T-cell (primary cell): ENCODE measurements around the gene GDAP2. TPM values are rescaled to one million over a fixed set of nuclear protein-coding genes. Genes with fewer than 3 reads are reported as not detected.

ENCODE experiments used
- ATAC-seq, 4 experiments: fragments of 200-7000 bp in 3 of 4; fragments of 150-1000 bp in 1 of 4; cut with Tn5 transposase; replicated peaks in 1 of 4; 1 replicate in 3 of 4; 2 replicates in 1 of 4; pipeline ENCODE4 v1.10.0; 2021; ENCODE audit warnings: moderate library complexity in 3 of 4, mild to moderate bottlenecking in 2 of 4, moderate number of reproducible peaks in 1 of 4
- CTCF ChIA-PET, 2 donors: fragments of 300-600 bp; sonication (Branson Sonifier 250); formaldehyde crosslinking; loops; one replicate each; lab custom pipeline; 2022; ENCODE audit warnings: antibody characterized with exemption in 2 of 2; lab: Charles Lee
- POLR2A ChIA-PET, 2 donors: fragments of 300-600 bp; sonication (Branson Sonifier 250); formaldehyde crosslinking; loops; one replicate each; lab custom pipeline; 2022; ENCODE audit warnings: antibody characterized with exemption in 2 of 2; lab: Charles Lee
- DNase-seq, 35 experiments: peaks; one replicate each; pipeline versions ENCODE4 v3.0.0 to v3.0.0-alpha.2; 2013 to 2023
- H3K27ac ChIP-seq: one replicate; pipeline ENCODE4 v1.5.1; 2013; ENCODE audit warnings: low read length
- H3K27me3 ChIP-seq, 2 experiments: replicated peaks in 1 of 2; 1 replicate in 1 of 2; 2 replicates in 1 of 2; pipeline versions ENCODE4 v1.6.1 to v1.7.0; 2013; ENCODE audit warnings: low read length in 1 of 2, mixed read lengths in 1 of 2; ENCODE audit not compliant: control insufficient read depth in 2 of 2, insufficient read depth in 2 of 2; ENCODE audit errors: extremely low read depth in 1 of 2
- H3K36me3 ChIP-seq, 2 donors: 1 replicate in 1 of 2; 2 replicates in 1 of 2; pipeline versions ENCODE4 v1.6.1 to v1.7.0; 2013; ENCODE audit warnings: low read length in 1 of 2; ENCODE audit not compliant: control insufficient read depth in 2 of 2, insufficient read depth in 1 of 2; ENCODE audit errors: extremely low read depth in 1 of 2
- H3K4me1 ChIP-seq, 2 experiments: 1 replicate in 1 of 2; 2 replicates in 1 of 2; pipeline versions ENCODE4 v1.6.1 to v1.7.0; 2013; ENCODE audit warnings: low read length in 2 of 2, mixed read lengths in 1 of 2; ENCODE audit not compliant: insufficient read depth in 2 of 2, control insufficient read depth in 1 of 2; ENCODE audit errors: extremely low read depth in 1 of 2
- H3K4me3 ChIP-seq, 2 donors: 1 replicate in 1 of 2; 2 replicates in 1 of 2; pipeline versions ENCODE4 v1.5.1 to v1.7.0; 2013; ENCODE audit warnings: mild to moderate bottlenecking in 2 of 2, low read length in 1 of 2, moderate library complexity in 1 of 2; ENCODE audit not compliant: control insufficient read depth in 1 of 2; ENCODE audit errors: extremely low read depth in 1 of 2
- H3K9me3 ChIP-seq: 2 replicates; pipeline ENCODE4 v1.7.0; 2013
- H3K27ac Mint-ChIP-seq, 2 donors: one replicate each; pipeline ENCODE4 v1.8.0; 2020 to 2021; ENCODE audit warnings: mild to moderate bottlenecking in 2 of 2, mixed read lengths in 2 of 2
- H3K27me3 Mint-ChIP-seq, 2 donors: one replicate each; pipeline ENCODE4 v1.8.0; 2021 to 2022; ENCODE audit warnings: mixed read lengths in 2 of 2
- H3K36me3 Mint-ChIP-seq: one replicate; pipeline ENCODE4 v1.8.0; 2021; ENCODE audit warnings: mixed read lengths
- H3K4me1 Mint-ChIP-seq, 3 donors: one replicate each; pipeline ENCODE4 v1.8.0; 2020 to 2022; ENCODE audit warnings: mixed read lengths in 3 of 3, mild to moderate bottlenecking in 1 of 3
- H3K4me3 Mint-ChIP-seq, 3 donors: one replicate each; pipeline ENCODE4 v1.8.0; 2020 to 2022; ENCODE audit warnings: mild to moderate bottlenecking in 3 of 3, mixed read lengths in 3 of 3, moderate library complexity in 3 of 3
- H3K9me3 Mint-ChIP-seq, 3 donors: one replicate each; pipeline ENCODE4 v1.8.0; 2020 to 2022; ENCODE audit warnings: mixed read lengths in 3 of 3
- WGBS: methylation state at CpG from one replicate; pipeline ENCODE4 v1.1.5; 2013; ENCODE audit warnings: missing lambda C conversion rate; ENCODE audit not compliant: insufficient coverage; 5-methylcytosine and 5-hydroxymethylcytosine counted together
- total RNA-seq, 35 experiments: library from RNA in 6 of 35; stranded (reverse) in 6 of 35; fragments of 120-200 nt in 1 of 35; gene quantifications; one replicate each; pipeline versions ENCODE4 v1.2.1 to v1.2.4 and lab custom pipeline; 2013 to 2026

Gene GDAP2
- total RNA-seq, 5 donors from 2014 or later (not counting 1 experiment from before 2014, with no cell fraction given), result 19.9 to 26.4 (median 23.3) TPM

GRCh38 chr1:117964290-117965038, 35.0 kb upstream of the GDAP2 start:
- CTCF ChIA-PET, result no interaction called here
- Mint-ChIP-seq H3K27me3 (no peaks in the 10 kb centered on the region), H3K4me3 (no peak overlapping the region), H3K27ac (no peak overlapping the region), H3K4me1 (no peaks in the 10 kb centered on the region), H3K36me3 (peaks cover 23% of the 10 kb centered on the region), H3K9me3 (no peaks in the 10 kb centered on the region)
- DNase-seq (no peak), ATAC-seq (no peak)
- Histone ChIP-seq H3K27ac (no peak overlapping the region), H3K4me1 (no peaks in the 10 kb centered on the region), H3K27me3 (no peaks in the 10 kb centered on the region), H3K4me3 (no peak overlapping the region), H3K9me3 (no peaks in the 10 kb centered on the region), H3K36me3 (peaks cover 0 to 15% of the 10 kb centered on the region in 2 donors)
- WGBS, result 100% methylated on average over 1 of the region's 3 CpGs
- POLR2A ChIA-PET, result no interaction called here

- Histone ChIP-seq H3K36me3 (peaks cover 0 to 50% of the 10 kb centered on the region in 2 donors), H3K27ac (no peak overlapping the region), H3K9me3 (no peaks in the 10 kb centered on the region), H3K4me1 (no peaks in the 10 kb centered on the region), H3K27me3 (no peaks in the 10 kb centered on the region), H3K4me3 (no peak overlapping the region)
- Mint-ChIP-seq H3K4me1 (no peaks in the 10 kb centered on the region), H3K27ac (no peak overlapping the region), H3K9me3 (no peaks in the 10 kb centered on the region), H3K4me3 (no peak overlapping the region), H3K27me3 (no peaks in the 10 kb centered on the region), H3K36me3 (peaks cover 54% of the 10 kb centered on the region)
- DNase-seq (no peak), ATAC-seq (no peak)
- WGBS, result no CpG with 5 or more reads among the region's 3 CpGs
- ChIA-PET CTCF (no interaction called here), POLR2A (no interaction called here)
Observed at GRCh38 chr1:117959364-117959763, 29.9 kb upstream of the GDAP2 start.

- ChIA-PET POLR2A (no interaction called here), CTCF (no interaction called here)
- no peak overlapping the region for H3K4me3 ChIP-seq
- no peak overlapping the region for H3K4me3 Mint-ChIP-seq
- no peaks in the 10 kb centered on the region for H3K4me1 ChIP-seq
- H3K27ac Mint-ChIP-seq, result no peak overlapping the region
- H3K9me3 ChIP-seq, result no peaks in the 10 kb centered on the region
- no peak for ATAC-seq
- H3K36me3 Mint-ChIP-seq, result peaks cover 70% of the 10 kb centered on the region
- H3K9me3 Mint-ChIP-seq, result no peaks in the 10 kb centered on the region
- H3K4me1 Mint-ChIP-seq, result no peaks in the 10 kb centered on the region
- no peaks in the 10 kb centered on the region for H3K27me3 Mint-ChIP-seq
- 100% methylated on average over 1 of the region's 1 CpG for WGBS
- no peak overlapping the region for H3K27ac ChIP-seq
- H3K36me3 ChIP-seq, result peaks cover 8 to 81% of the 10 kb centered on the region in 2 donors
- no peak for DNase-seq
- no peaks in the 10 kb centered on the region for H3K27me3 ChIP-seq
Observed at GRCh38 chr1:117952386-117952785, 23.0 kb upstream of the GDAP2 start.

GRCh38 chr1:117942293-117942692, 12.9 kb upstream of the GDAP2 start:
- Mint-ChIP-seq H3K4me3 (no peak overlapping the region), H3K27ac (no peak overlapping the region), H3K9me3 (no peaks in the 10 kb centered on the region), H3K27me3 (no peaks in the 10 kb centered on the region), H3K4me1 (peaks cover 0 to 2% (median 0%) of the 10 kb centered on the region in 3 donors), H3K36me3 (peaks cover 80% of the 10 kb centered on the region)
- H3K36me3 ChIP-seq, result peaks cover 4 to 83% of the 10 kb centered on the region in 2 donors
- H3K9me3 ChIP-seq, result no peaks in the 10 kb centered on the region
- no peak overlapping the region for H3K27ac ChIP-seq
- H3K27me3 ChIP-seq, result no peaks in the 10 kb centered on the region
- no peak overlapping the region for H3K4me3 ChIP-seq
- POLR2A ChIA-PET, result interaction anchor here in 1 of 2 donors (1.2 kb wide), 1 partner anchor 13 kb away, joined by 3 read pairs; no protein-coding TSS in a partner anchor
- WGBS, result no CpG with 5 or more reads among the region's 2 CpGs
- CTCF ChIA-PET, result interaction anchor here in 1 of 2 donors (0.7 kb wide), 1 partner anchor 19 kb away, joined by 8 read pairs; no protein-coding TSS in a partner anchor
- H3K4me1 ChIP-seq, result no peaks in the 10 kb centered on the region
- DNase-seq (no peak), ATAC-seq (no peak)

GRCh38 chr1:117933769-117934168, 4.3 kb upstream of the GDAP2 start:
- no peaks in the 10 kb centered on the region for H3K9me3 ChIP-seq
- Mint-ChIP-seq H3K36me3 (peaks cover 28% of the 10 kb centered on the region), H3K9me3 (no peaks in the 10 kb centered on the region), H3K27me3 (no peaks in the 10 kb centered on the region), H3K4me1 (peaks cover 39 to 49% (median 42%) of the 10 kb centered on the region in 3 donors), H3K4me3 (no peak overlapping the region), H3K27ac (no peak overlapping the region)
- DNase-seq (no peak), ATAC-seq (no peak)
- ChIA-PET CTCF (interaction anchor here in 1 of 2 donors (1.1 to 1.7 kb wide), 2 partner anchors 38 to 39 kb away, joined by 3 read pairs; no protein-coding TSS in a partner anchor), POLR2A (no interaction called here)
- peaks cover 16 to 17% of the 10 kb centered on the region in 2 experiments for H3K4me1 ChIP-seq
- no CpG with 5 or more reads among the region's 2 CpGs for WGBS
- no peak overlapping the region for H3K4me3 ChIP-seq
- no peaks in the 10 kb centered on the region for H3K27me3 ChIP-seq
- peaks cover 0 to 29% of the 10 kb centered on the region in 2 donors for H3K36me3 ChIP-seq
- H3K27ac ChIP-seq, result no peak overlapping the region

- Histone ChIP-seq H3K27ac (no peak overlapping the region), H3K36me3 (peaks cover 0 to 17% of the 10 kb centered on the region in 2 donors), H3K4me1 (peaks cover 21 to 26% of the 10 kb centered on the region in 2 experiments), H3K27me3 (no peaks in the 10 kb centered on the region), H3K4me3 (no peak overlapping the region), H3K9me3 (no peaks in the 10 kb centered on the region)
- DNase-seq (no peak), ATAC-seq (no peak)
- H3K9me3 Mint-ChIP-seq, result no peaks in the 10 kb centered on the region
- no peak overlapping the region for H3K27ac Mint-ChIP-seq
- H3K4me1 Mint-ChIP-seq, result peaks cover 46 to 57% (median 51%) of the 10 kb centered on the region in 3 donors
- H3K27me3 Mint-ChIP-seq, result no peaks in the 10 kb centered on the region
- 100% methylated on average over 3 of the region's 4 CpGs for WGBS
- POLR2A ChIA-PET, result no interaction called here
- peaks cover 16% of the 10 kb centered on the region for H3K36me3 Mint-ChIP-seq
- H3K4me3 Mint-ChIP-seq, result no peak overlapping the region
- CTCF ChIA-PET, result interaction anchor here in 1 of 2 donors (0.6 kb wide), 1 partner anchor 18 kb away, joined by 4 read pairs; no protein-coding TSS in a partner anchor
Observed at GRCh38 chr1:117932576-117932975, 3.2 kb upstream of the GDAP2 start.
